Choroid plexus epithelial cell (primary cell): ENCODE results near the gene SCARF1.

Experiments used
- DNase-seq: peaks from one replicate; pipeline ENCODE4 v3.0.0-alpha.2; 2010; ENCODE audit warnings: low read depth
- H3K4me3 ChIP-seq: 2 replicates; pipeline ENCODE4 v1.5.1; 2011; ENCODE audit warnings: low read depth, mild to moderate bottlenecking, control low read depth, low read length, moderate library complexity
- CTCF ChIP-seq: conservative IDR thresholded peaks from 2 replicates; pipeline ENCODE4 v1.5.1; 2011; ENCODE audit warnings: low read depth, mild to moderate bottlenecking, control low read depth, inconsistent platforms, low read length, moderate library complexity

Gene SCARF1

GRCh38 chr17:1616101-1616500 is 29.4 kb downstream of the SCARF1 start:
- DNase-seq: no peak
- no peak for TF ChIP-seq CTCF
- H3K4me3 ChIP-seq: no peak overlapping the region

GRCh38 chr17:1612400-1612799 is 33.1 kb downstream of the SCARF1 start:
- no peak overlapping the region for H3K4me3 ChIP-seq
- no peak for TF ChIP-seq CTCF
- no peak for DNase-seq

GRCh38 chr17:1611715-1612114 is 33.8 kb downstream of the SCARF1 start:
- no peak overlapping the region for H3K4me3 ChIP-seq
- DNase-seq: no peak
- TF ChIP-seq CTCF: no peak

- H3K4me3 ChIP-seq: no peak overlapping the region
- no peak for TF ChIP-seq CTCF
- DNase-seq: no peak
Observed at GRCh38 chr17:1608676-1609075, 36.9 kb downstream of the SCARF1 start.

GRCh38 chr17:1607971-1608320 is 37.6 kb downstream of the SCARF1 start:
- TF ChIP-seq CTCF: no peak
- DNase-seq: no peak
- no peak overlapping the region for H3K4me3 ChIP-seq

- no peak overlapping the region for H3K4me3 ChIP-seq
- no peak for TF ChIP-seq CTCF
- no peak for DNase-seq
Observed at GRCh38 chr17:1606352-1606985, 39.1 kb downstream of the SCARF1 start.

- no peak for TF ChIP-seq CTCF
- no peak for DNase-seq
- no peak overlapping the region for H3K4me3 ChIP-seq
Observed at GRCh38 chr17:1605681-1606351, 39.7 kb downstream of the SCARF1 start.
